PC-3 (cell line): Measurements from ENCODE around the gene GRHPR. TPM values are rescaled to one million over a fixed set of nuclear protein-coding genes. Genes with fewer than 3 reads are reported as not detected.

Source experiments
- ATAC-seq: fragments of 200-7000 bp; cut with Tn5 transposase; 2 replicates; pipeline ENCODE4 v1.9.1; 2020; ENCODE audit warnings: mild to moderate bottlenecking, moderate library complexity
- BruUV-seq: library from RNA; stranded (reverse); fragments of 400-500 nt; replicated peaks from 2 replicates; lab custom pipeline; 2021; lab: Mats Ljungman, UMichigan
- CTCF ChIA-PET: fragments of 300-600 bp; sonication (Branson Sonifier 250); formaldehyde crosslinking; loops from one replicate; lab custom pipeline; 2022; ENCODE audit warnings: antibody characterized with exemption; lab: Charles Lee
- POLR2A ChIA-PET: fragments of 300-600 bp; sonication (Branson Sonifier 250); formaldehyde crosslinking; loops from one replicate; lab custom pipeline; 2022; ENCODE audit warnings: antibody characterized with exemption; ENCODE audit not compliant: unreplicated experiment; lab: Charles Lee
- DNase-seq: peaks from one replicate; pipeline ENCODE4 v3.0.0-alpha.2; 2015
- H2AFZ ChIP-seq: fragments of 300-600 bp; sonication (generic); 2 replicates; pipeline ENCODE4 v1.6.0; 2016; ENCODE audit warnings: antibody characterized with exemption, low read length
- H3F3A ChIP-seq: fragments of 300-600 bp; sonication (generic); one replicate; pipeline ENCODE4 v1.6.0; 2017; ENCODE audit warnings: antibody characterized with exemption, low read length, control low read depth, mild to moderate bottlenecking; ENCODE audit not compliant: unreplicated experiment
- H3K27ac ChIP-seq: fragments of 300-600 bp; sonication (generic); 2 replicates; pipeline ENCODE4 v1.5.1; 2016; ENCODE audit warnings: mild to moderate bottlenecking, low read length
- H3K27me3 ChIP-seq: fragments of 300-600 bp; sonication (generic); 2 replicates; pipeline ENCODE4 v1.6.1; 2016; ENCODE audit warnings: low read length, mixed read lengths
- H3K36me3 ChIP-seq: fragments of 300-600 bp; sonication (generic); 2 replicates; pipeline ENCODE4 v1.6.1; 2016; ENCODE audit warnings: low read depth, mixed run types, low read length, mixed read lengths
- H3K4me1 ChIP-seq: fragments of 300-600 bp; sonication (generic); 2 replicates; pipeline ENCODE4 v1.5.1; 2016; ENCODE audit warnings: low read length; ENCODE audit not compliant: insufficient read depth
- H3K4me2 ChIP-seq: fragments of 300-600 bp; sonication (generic); 2 replicates; pipeline ENCODE4 v1.6.0; 2016; ENCODE audit warnings: low read length
- H3K4me3 ChIP-seq: fragments of 300-600 bp; sonication (generic); 2 replicates; pipeline ENCODE4 v1.5.1; 2016; ENCODE audit warnings: mild to moderate bottlenecking, low read length, mixed read lengths
- H3K79me2 ChIP-seq: fragments of 300-600 bp; sonication (generic); 2 replicates; pipeline ENCODE4 v1.6.1; 2017; ENCODE audit warnings: low read length, mixed read lengths
- H3K9ac ChIP-seq: fragments of 300-600 bp; sonication (generic); 2 replicates; pipeline ENCODE4 v1.6.0; 2016; ENCODE audit warnings: mild to moderate bottlenecking, low read length
- H3K9me2 ChIP-seq: fragments of 300-600 bp; sonication (generic); replicated peaks from 2 replicates; pipeline ENCODE4 v1.6.1; 2016; ENCODE audit warnings: mixed run types, low read length, mixed read lengths
- H3K9me3 ChIP-seq: fragments of 300-600 bp; sonication (generic); 2 replicates; pipeline ENCODE4 v1.6.1; 2016; ENCODE audit warnings: low read length, mixed read lengths
- H4K20me1 ChIP-seq: fragments of 300-600 bp; sonication (generic); 2 replicates; pipeline ENCODE4 v1.6.1; 2016; ENCODE audit warnings: low read length, mixed read lengths
- EZH2 ChIP-seq: fragments of 300-600 bp; sonication (generic); IDR thresholded peaks from one replicate; pipeline ENCODE4 v1.6.1; 2017; ENCODE audit warnings: antibody characterized with exemption, mild to moderate bottlenecking, low read length; ENCODE audit not compliant: unreplicated experiment
- EZH2phosphoT487 ChIP-seq: fragments of 300-600 bp; sonication (generic); IDR thresholded peaks from 2 replicates; pipeline ENCODE4 v1.6.1; 2018; ENCODE audit warnings: mild to moderate bottlenecking, antibody characterized with exemption, low read length, borderline replicate concordance
- intact Hi-C: fragments of 100-400 bp; cut with micrococcal nuclease; formaldehyde crosslinking; loops from 2 replicates; pipeline ENCODE4 v1.9.0; 2023
- total RNA-seq: library from RNA; depleted of rRNA; stranded (reverse); fragments of >200 nt; gene quantifications from 2 replicates; pipeline ENCODE4 v1.2.3, GENCODE V29; 2014
- TF ChIP-seq, protein P1 (sequence below): fragments of 300-600 bp; sonication (generic); conservative IDR thresholded peaks from 2 replicates; pipeline ENCODE4 v1.5.1; 2017; ENCODE audit warnings: antibody characterized with exemption, low read depth, mild to moderate bottlenecking, low read length

The GRHPR gene
- total RNA-seq, 1 experiment from 2014 or later: 84.1 TPM

DNA sequence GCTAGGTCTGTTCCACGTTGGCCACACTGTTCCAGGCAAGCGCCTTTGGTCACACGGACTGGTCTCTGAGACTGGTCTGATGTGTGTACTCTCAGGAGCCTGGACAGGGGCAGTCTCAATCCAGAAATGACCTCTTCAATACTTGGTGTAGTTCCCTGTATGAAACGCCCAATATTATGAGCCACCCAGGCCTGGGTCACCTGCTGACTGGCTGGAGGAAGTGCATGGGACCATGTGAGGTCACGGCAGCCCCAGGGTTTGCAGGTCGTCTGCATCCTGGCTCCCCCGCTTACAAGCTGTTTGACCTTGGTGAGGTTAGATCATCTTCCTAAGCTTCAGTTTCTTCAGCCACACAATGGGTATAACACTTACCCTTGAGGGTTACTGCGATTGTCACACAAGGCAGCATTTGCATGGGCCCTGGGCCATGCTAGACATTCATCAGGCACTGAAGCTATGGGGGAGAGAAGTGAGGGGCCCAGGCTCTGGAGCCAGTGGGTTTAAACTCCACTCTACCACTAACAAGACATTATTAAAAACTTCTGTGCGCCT is 5.2 kb upstream of the GRHPR start:
- Histone ChIP-seq H3K9me2 (no peaks in the 10 kb centered on the region), H3K9me3 (no peaks in the 10 kb centered on the region), H3K27me3 (no peaks in the 10 kb centered on the region), H3K4me3 (no peak overlapping the region), H3K4me2 (no peak overlapping the region), H2AFZ (no peak overlapping the region), H3K36me3 (no peaks in the 10 kb centered on the region), H3K27ac (no peak overlapping the region), H3K9ac (no peak overlapping the region), H3K4me1 (peaks cover 11% of the 10 kb centered on the region), H3F3A (no peaks in the 10 kb centered on the region), H3K79me2 (no peaks in the 10 kb centered on the region), H4K20me1 (no peaks in the 10 kb centered on the region)
- DNase-seq (no peak), ATAC-seq (no peak)
- ChIA-PET CTCF (interaction anchor here (0.6 kb wide), 1 partner anchor 103 kb away, joined by 12 read pairs; no protein-coding TSS in a partner anchor), POLR2A (no interaction called here)
- TF ChIP-seq EZH2 (no peak), EZH2phosphoT487 (no peak)
- TF ChIP-seq, protein P1, sequence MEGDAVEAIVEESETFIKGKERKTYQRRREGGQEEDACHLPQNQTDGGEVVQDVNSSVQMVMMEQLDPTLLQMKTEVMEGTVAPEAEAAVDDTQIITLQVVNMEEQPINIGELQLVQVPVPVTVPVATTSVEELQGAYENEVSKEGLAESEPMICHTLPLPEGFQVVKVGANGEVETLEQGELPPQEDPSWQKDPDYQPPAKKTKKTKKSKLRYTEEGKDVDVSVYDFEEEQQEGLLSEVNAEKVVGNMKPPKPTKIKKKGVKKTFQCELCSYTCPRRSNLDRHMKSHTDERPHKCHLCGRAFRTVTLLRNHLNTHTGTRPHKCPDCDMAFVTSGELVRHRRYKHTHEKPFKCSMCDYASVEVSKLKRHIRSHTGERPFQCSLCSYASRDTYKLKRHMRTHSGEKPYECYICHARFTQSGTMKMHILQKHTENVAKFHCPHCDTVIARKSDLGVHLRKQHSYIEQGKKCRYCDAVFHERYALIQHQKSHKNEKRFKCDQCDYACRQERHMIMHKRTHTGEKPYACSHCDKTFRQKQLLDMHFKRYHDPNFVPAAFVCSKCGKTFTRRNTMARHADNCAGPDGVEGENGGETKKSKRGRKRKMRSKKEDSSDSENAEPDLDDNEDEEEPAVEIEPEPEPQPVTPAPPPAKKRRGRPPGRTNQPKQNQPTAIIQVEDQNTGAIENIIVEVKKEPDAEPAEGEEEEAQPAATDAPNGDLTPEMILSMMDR: no peak
- intact Hi-C loops: no loop called here
- BruUV-seq: no TSS peak

DNA sequence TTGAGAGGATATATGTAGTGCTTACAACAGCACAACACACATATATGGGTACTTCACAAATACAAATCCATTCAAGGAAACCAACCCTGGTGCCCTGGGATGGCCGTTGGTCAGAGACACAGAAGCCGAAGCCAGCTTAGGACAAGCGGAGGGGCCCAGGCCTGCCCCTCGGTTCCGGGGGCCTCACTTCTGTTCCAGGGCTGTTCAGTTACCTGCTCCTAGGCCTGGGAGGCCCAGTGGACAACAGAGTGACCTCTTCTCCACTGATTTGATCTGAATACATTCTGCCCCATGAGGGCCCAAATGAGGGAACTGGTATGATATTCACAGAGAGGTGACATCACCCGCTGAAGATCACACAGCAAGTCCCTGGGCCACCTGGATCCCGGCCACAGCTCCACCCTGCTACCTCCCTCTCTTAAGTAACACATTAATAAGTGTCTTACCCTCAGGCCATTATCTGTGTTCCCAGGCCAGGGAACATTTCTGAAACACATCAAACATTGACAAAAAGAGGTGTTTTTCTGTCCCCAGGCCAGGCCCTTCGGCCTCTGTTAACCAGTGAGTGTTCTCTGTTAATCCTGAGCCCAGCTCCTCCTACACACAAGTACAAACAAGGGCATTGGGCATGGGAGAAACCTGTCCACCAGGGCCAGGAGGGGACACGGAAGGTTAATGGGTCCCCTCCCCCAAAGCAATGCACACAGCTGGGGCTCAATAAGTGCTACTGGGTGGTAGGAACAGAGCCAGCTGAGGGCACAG is 4.5 kb upstream of the GRHPR start:
- no peaks in the 10 kb centered on the region for H3K36me3 ChIP-seq
- H3K4me2 ChIP-seq: no peak overlapping the region
- peaks cover 5% of the 10 kb centered on the region for H3K79me2 ChIP-seq
- BruUV-seq: no TSS peak
- ATAC-seq (no peak), DNase-seq (peak; percentile 32)
- intact Hi-C loops: no loop called here
- no peak overlapping the region for H3K27ac ChIP-seq
- H3K9me2 ChIP-seq: no peaks in the 10 kb centered on the region
- H4K20me1 ChIP-seq: no peaks in the 10 kb centered on the region
- TF ChIP-seq EZH2 (no peak), EZH2phosphoT487 (no peak)
- TF ChIP-seq, protein P1: no peak
- H2AFZ ChIP-seq: no peak overlapping the region
- POLR2A ChIA-PET: no interaction called here
- no peak overlapping the region for H3K9ac ChIP-seq
- peaks cover 11% of the 10 kb centered on the region for H3K4me1 ChIP-seq
- no peaks in the 10 kb centered on the region for H3K9me3 ChIP-seq
- no peaks in the 10 kb centered on the region for H3F3A ChIP-seq
- H3K27me3 ChIP-seq: no peaks in the 10 kb centered on the region
- CTCF ChIA-PET: interaction anchor here (0.5 to 0.6 kb wide), 2 partner anchors 9 to 102 kb away, joined by 3 to 12 read pairs; no protein-coding TSS in a partner anchor
- no peak overlapping the region for H3K4me3 ChIP-seq

DNA sequence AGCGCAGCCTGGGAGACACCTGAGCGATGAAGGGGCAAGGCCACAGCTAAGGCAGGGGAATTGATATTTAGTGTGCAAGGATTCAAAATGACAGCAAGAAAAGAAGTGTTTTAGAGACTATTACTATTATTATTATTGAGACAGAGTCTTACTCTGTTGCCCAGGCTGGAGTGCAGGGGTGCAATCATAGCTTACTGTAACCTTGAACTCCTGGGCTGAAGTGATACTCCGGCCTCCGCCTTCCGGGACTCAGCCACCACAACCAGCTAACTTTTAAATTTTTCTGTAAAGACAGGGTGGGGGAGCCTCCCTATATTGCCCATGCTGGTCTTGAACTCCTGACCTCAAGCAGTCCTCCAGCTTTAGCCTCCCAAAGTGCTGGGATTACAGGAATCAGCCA is 3.3 kb upstream of the GRHPR start:
- Histone ChIP-seq H3K27me3 (no peaks in the 10 kb centered on the region), H3K4me1 (peaks cover 20% of the 10 kb centered on the region), H3K36me3 (no peaks in the 10 kb centered on the region), H3K4me3 (no peak overlapping the region), H2AFZ (no peak overlapping the region), H3K4me2 (no peak overlapping the region), H3K9me2 (no peaks in the 10 kb centered on the region), H3K79me2 (peaks cover 17% of the 10 kb centered on the region), H3K27ac (no peak overlapping the region), H4K20me1 (no peaks in the 10 kb centered on the region), H3K9ac (no peak overlapping the region), H3F3A (no peaks in the 10 kb centered on the region), H3K9me3 (no peaks in the 10 kb centered on the region)
- TF ChIP-seq EZH2 (no peak), EZH2phosphoT487 (no peak)
- TF ChIP-seq, protein P1: no peak
- no peak for DNase-seq
- intact Hi-C loops: no loop called here
- POLR2A ChIA-PET: no interaction called here
- CTCF ChIA-PET: no interaction called here
- no TSS peak for BruUV-seq
- ATAC-seq: no peak
